A549 (cell line): ENCODE results near the gene CABP1. TPM values are rescaled to one million over a fixed set of nuclear protein-coding genes. Genes with fewer than 3 reads are reported as not detected.
A peak's percentile ranks its signal among the peaks of the same experiment; 100 is the strongest.

Experiments used
- ATAC-seq, 2 experiments: fragments of 200-7000 bp in 1 of 2; fragments of >200 bp in 1 of 2; cut with Nextera tagmentation in 1 of 2; cut with Tn5 transposase in 1 of 2; 3 replicates each; pipeline versions ENCODE4 v1.8.0 to v1.9.1; 2018 to 2020; ENCODE audit warnings: mild to moderate bottlenecking in 1 of 2, moderate library complexity in 1 of 2
- CTCF ChIA-PET: fragments of 300-600 bp; sonication (Branson Sonifier 250); formaldehyde crosslinking; extraction: SDS; loops from one replicate; lab custom pipeline; 2021; ENCODE audit warnings: antibody characterized with exemption, inconsistent platforms; lab: Yijun Ruan, JAX
- POLR2A ChIA-PET: fragments of 350-600 bp; formaldehyde crosslinking; extraction: SDS; loops from one replicate; lab custom pipeline; 2021; ENCODE audit warnings: antibody characterized with exemption, inconsistent platforms; lab: Yijun Ruan, JAX
- DNase-seq, 2 experiments: peaks; one replicate each; pipeline versions ENCODE4 v3.0.0 to v3.0.0-alpha.2; 2011 to 2016; ENCODE audit warnings: low read depth in 1 of 2, low spot score in 1 of 2
- FAIRE-seq: peaks from 2 replicates; lab custom pipeline; 2011; peaks lifted over from hg19 to GRCh38; lab: Jason Lieb, UNC
- H3K27ac ChIP-seq, 2 experiments: fragments of >200 bp; sonication (Bioruptor Twin); formaldehyde crosslinking; 3 replicates each; pipeline ENCODE4 v1.5.1; 2016 to 2017
- H3K4me1 ChIP-seq: fragments of >200 bp; sonication (Bioruptor Twin); formaldehyde crosslinking; 3 replicates; pipeline ENCODE4 v1.6.1; 2016
- H3K4me2 ChIP-seq: fragments of >200 bp; sonication (Bioruptor Twin); formaldehyde crosslinking; 3 replicates; pipeline ENCODE4 v1.6.1; 2016
- H3K4me3 ChIP-seq: fragments of >200 bp; sonication (Bioruptor Twin); formaldehyde crosslinking; 3 replicates; pipeline ENCODE4 v1.5.1; 2016
- H3K9me3 ChIP-seq: fragments of >200 bp; sonication (Bioruptor Twin); formaldehyde crosslinking; 3 replicates; pipeline ENCODE4 v1.6.1; 2016
- ATOH8 ChIP-seq: fragments of 250-450 bp; sonication (Bioruptor Pico); IDR thresholded peaks from 2 replicates; pipeline ENCODE4 v1.5.0; 2020; ENCODE audit warnings: low read depth, mild to moderate bottlenecking, moderate library complexity
- BHLHE40 ChIP-seq: IDR thresholded peaks from 2 replicates; pipeline ENCODE4 v1.6.1; 2012; ENCODE audit warnings: low read depth, low read length, inconsistent platforms
- CBX2 ChIP-seq: fragments of 200-600 bp; sonication (generic); IDR thresholded peaks from 2 replicates; pipeline ENCODE4 v1.6.1; 2016; ENCODE audit warnings: low read depth, mild to moderate bottlenecking, borderline replicate concordance
- CBX8 ChIP-seq: fragments of 200-600 bp; sonication (generic); IDR thresholded peaks from 2 replicates; pipeline ENCODE4 v1.6.1; 2016
- E2F6 ChIP-seq: IDR thresholded peaks from 2 replicates; pipeline ENCODE4 v1.6.1; 2012; ENCODE audit warnings: low read depth, borderline replicate concordance
- EHMT2 ChIP-seq: fragments of 200-600 bp; sonication (generic); IDR thresholded peaks from 2 replicates; pipeline ENCODE4 v1.6.1; 2016; ENCODE audit warnings: antibody characterized with exemption, low read depth, mild to moderate bottlenecking, moderate library complexity
- ESRRA ChIP-seq: fragments of 150-350 bp; IDR thresholded peaks from 2 replicates; pipeline ENCODE4 v1.6.1; 2014; ENCODE audit warnings: mild to moderate bottlenecking, low read length, borderline replicate concordance
- FOSL2 ChIP-seq, 2 experiments: fragments of 450-650 bp in 1 of 2; fragments of >200 bp in 1 of 2; sonication (Bioruptor Twin) in 1 of 2; formaldehyde crosslinking; IDR thresholded peaks; 2 replicates each; pipeline versions ENCODE4 v1.5.0 to v1.6.1; 2016 to 2020; ENCODE audit warnings: mild to moderate bottlenecking in 1 of 2, moderate library complexity in 1 of 2
- FOXS1 ChIP-seq: fragments of 250-450 bp; sonication (Bioruptor Pico); IDR thresholded peaks from 2 replicates; pipeline ENCODE4 v1.5.0; 2020; ENCODE audit warnings: mild to moderate bottlenecking, moderate library complexity
- GATA3 ChIP-seq: IDR thresholded peaks from 2 replicates; pipeline ENCODE4 v1.6.1; 2012; ENCODE audit warnings: borderline replicate concordance
- HDAC2 ChIP-seq: fragments of 200-600 bp; sonication (generic); IDR thresholded peaks from 2 replicates; pipeline ENCODE4 v1.6.1; 2016
- HES2 ChIP-seq: fragments of >200 bp; sonication (Bioruptor Twin); formaldehyde crosslinking; IDR thresholded peaks from 2 replicates; pipeline ENCODE4 v1.6.1; 2016
- KDM5A ChIP-seq: fragments of 200-600 bp; sonication (generic); IDR thresholded peaks from 2 replicates; pipeline ENCODE4 v1.6.1; 2016; ENCODE audit warnings: antibody characterized with exemption, mild to moderate bottlenecking
- MAFK ChIP-seq: fragments of 450-650 bp; IDR thresholded peaks from 2 replicates; pipeline ENCODE4 v1.6.1; 2014; ENCODE audit not compliant: partially characterized antibody
- MYC ChIP-seq: IDR thresholded peaks from 2 replicates; pipeline ENCODE4 v1.6.1; 2012; ENCODE audit warnings: mild to moderate bottlenecking, inconsistent platforms, low read length, improper control_type of control experiment, borderline replicate concordance
- PBX3 ChIP-seq: IDR thresholded peaks from 2 replicates; pipeline ENCODE4 v1.6.1; 2012
- PHF8 ChIP-seq: fragments of 200-600 bp; sonication (generic); IDR thresholded peaks from 2 replicates; pipeline ENCODE4 v1.6.1; 2016; ENCODE audit warnings: low read depth, mild to moderate bottlenecking, antibody characterized with exemption, moderate library complexity, borderline replicate concordance
- RAD21 ChIP-seq, 2 experiments: fragments of >200 bp in 1 of 2; sonication (Bioruptor Twin) in 1 of 2; formaldehyde crosslinking in 1 of 2; IDR thresholded peaks in 1 of 2; conservative IDR thresholded peaks in 1 of 2; 2 replicates in 1 of 2; 3 replicates in 1 of 2; pipeline ENCODE4 v1.6.1; 2012 to 2018; ENCODE audit warnings: inconsistent platforms in 1 of 2
- RFX5 ChIP-seq: fragments of 450-650 bp; IDR thresholded peaks from 2 replicates; pipeline ENCODE4 v1.7.1; 2014; ENCODE audit warnings: antibody characterized with exemption, mild to moderate bottlenecking, moderate library complexity
- SMC3 ChIP-seq: fragments of >200 bp; sonication (Bioruptor Twin); formaldehyde crosslinking; IDR thresholded peaks from 3 replicates; pipeline ENCODE4 v1.6.1; 2018; ENCODE audit warnings: inconsistent platforms
- SREBF2 ChIP-seq: fragments of 450-650 bp; IDR thresholded peaks from 2 replicates; pipeline ENCODE4 v1.6.1; 2014; ENCODE audit warnings: mild to moderate bottlenecking, moderate library complexity
- TFCP2L1 ChIP-seq: fragments of 250-450 bp; sonication (Bioruptor Pico); IDR thresholded peaks from 2 replicates; pipeline ENCODE4 v1.5.0; 2021; ENCODE audit warnings: mild to moderate bottlenecking
- TP53 ChIP-seq: fragments of 250-450 bp; sonication (Bioruptor Pico); IDR thresholded peaks from 2 replicates; pipeline ENCODE4 v1.5.0; 2021; ENCODE audit warnings: mild to moderate bottlenecking, moderate library complexity
- WGBS: methylation state at CpG from one replicate; pipeline ENCODE4 v1.1.6; 2017; ENCODE audit errors: missing lambda C conversion rate; 5-methylcytosine and 5-hydroxymethylcytosine counted together
- polyA plus RNA-seq, 4 experiments: library from polyadenylated mRNA; depleted of rRNA in 3 of 4; stranded (reverse); fragments of >200 nt; fragmentation: RNase III in 1 of 4; extraction: RNeasy Plus Mini Kit Qiagen cat#74134 plus additional on column Dnase treatment in 1 of 4; gene quantifications; 2 replicates in 3 of 4; 3 replicates in 1 of 4; pipeline ENCODE4 v1.2.3, GENCODE V29; 2011 to 2017

CABP1 gene
- polyA plus RNA-seq, 2 of the 4 experiments (the other 2 are of a cell fraction): 0.15 to 0.22 TPM

GRCh38 chr12:120670667-120671066 lies 30.2 kb downstream of the CABP1 start:
- FAIRE-seq (no peak), ATAC-seq (no peak)
- CTCF ChIA-PET: interaction anchor here (0.8 to 3.0 kb wide), 4 partner anchors 16 to 88 kb away, joined by 3 to 29 read pairs (median 4); no protein-coding TSS in a partner anchor

GRCh38 chr12:120674097-120674636 lies 33.7 kb downstream of the CABP1 start:
- H3K4me3 ChIP-seq: no peak overlapping the region
- TF ChIP-seq HES2 (no peak), PBX3 (no peak), RAD21 (conservative IDR thresholded peaks at IDR 0.05 in 1 of 2, IDR thresholded peaks at IDR 0.05 in 1 of 2) (no peak), KDM5A (no peak), BHLHE40 (no peak), RFX5 (no peak), FOXS1 (CRISPR knock-in tag) (no peak), MYC (no peak), MAFK (no peak), SREBF2 (no peak)
- H3K27ac ChIP-seq: no peak overlapping the region
- POLR2A ChIA-PET: interaction anchor here (0.9 kb wide), 1 partner anchor 383 kb away, joined by 3 read pairs; the partner anchor contains the start of gene RNU4-2
- CTCF ChIA-PET: interaction anchor here (1.0 to 13.7 kb wide), 4 partner anchors 12 to 36 kb away, joined by 3 to 127 read pairs (median 4); partner anchors contain the start of gene UNC119B
- no peak overlapping the region for H3K4me2 ChIP-seq
- DNase-seq: no peak
- ATAC-seq: peak; percentile 37 to 56; a peak in 2 of 6 replicates
- H3K4me1 ChIP-seq: peaks cover 13% of the 10 kb centered on the region
- 73% methylated on average over 6 of the region's 6 CpGs for WGBS
- no peak for FAIRE-seq
- H3K9me3 ChIP-seq: no peaks in the 10 kb centered on the region

More at GRCh38 chr12:120670667-120671066, 30.2 kb downstream of the CABP1 start:
- Histone ChIP-seq H3K4me2 (no peak overlapping the region), H3K4me1 (0 out of 3 replicates have a peak, but pooled peaks cover 4% of the 10 kb centered on the region), H3K4me3 (no peak overlapping the region), H3K27ac (no peak overlapping the region), H3K9me3 (no peaks in the 10 kb centered on the region)
- DNase-seq: no peak
- WGBS: 88% methylated on average over 5 of the region's 5 CpGs
- POLR2A ChIA-PET: no interaction called here
- no peak for TF ChIP-seq SMC3
- no peak for TF ChIP-seq CBX8
- no peak for TF ChIP-seq ESRRA
- no peak for TF ChIP-seq PHF8
- TF ChIP-seq, all 56 proteins: peak for 0

- ChIA-PET CTCF (interaction anchor here (1.1 to 13.7 kb wide), 3 partner anchors 9 to 29 kb away, joined by 3 to 127 read pairs (median 11); partner anchors contain the start of gene MLEC), POLR2A (no interaction called here)
- DNase-seq: peak; percentile 37 to 58
- no peak overlapping the region for H3K4me3 ChIP-seq
- WGBS: 45% methylated on average over 7 of the region's 7 CpGs
- FAIRE-seq: no peak
- TF ChIP-seq SREBF2 (no peak), MYC (no peak), FOSL2 (IDR thresholded peaks at IDR 0.05) (no peak), FOSL2 (CRISPR knock-in tag; IDR thresholded peaks at IDR 0.05) (peak; percentile 16; the same call in 1 of the 2 replicates)
- TF ChIP-seq, all 56 proteins: peak for 1
- Histone ChIP-seq H3K27ac (peak overlapping the region; percentile 12 to 62; a peak in 3 of 6 replicates), H3K4me2 (peak overlapping the region; percentile 34; the same call in 1 of the 3 replicates), H3K4me1 (peaks cover 11% of the 10 kb centered on the region), H3K9me3 (no peaks in the 10 kb centered on the region)
- ATAC-seq: peak; percentile 39 to 67; a peak in 3 of 6 replicates
These were observed 37.5 kb downstream of the CABP1 start for GRCh38 chr12:120677765-120678473.

- DNase-seq: no peak
- CTCF ChIA-PET: interaction anchor here (1.1 to 13.7 kb wide), 3 partner anchors 8 to 29 kb away, joined by 3 to 127 read pairs (median 11); partner anchors contain the start of gene MLEC
- no peak overlapping the region for H3K4me3 ChIP-seq
- no peak for FAIRE-seq
- peaks cover 11% of the 10 kb centered on the region for H3K4me1 ChIP-seq
- H3K4me2 ChIP-seq: no peak overlapping the region
- WGBS: 82% methylated on average over 8 of the region's 8 CpGs
- H3K27ac ChIP-seq: no peak overlapping the region
- no peak for ATAC-seq
- H3K9me3 ChIP-seq: no peaks in the 10 kb centered on the region
- TF ChIP-seq ATOH8 (CRISPR knock-in tag) (no peak), TP53 (no peak), E2F6 (no peak), EHMT2 (no peak), GATA3 (no peak), HDAC2 (no peak), CBX2 (no peak), TFCP2L1 (CRISPR knock-in tag) (no peak)
- TF ChIP-seq, all 56 proteins: peak for 0
- POLR2A ChIA-PET: no interaction called here
These were observed 38.1 kb downstream of the CABP1 start for GRCh38 chr12:120678572-120678971.
